SK-N-SH treated with all-trans-retinoic acid at 6 μM for 48 hours (cell line): ENCODE data around the gene P2RX3.

Source experiments
- ATAC-seq: fragments of 200-7000 bp; cut with Tn5 transposase; 3 replicates; pipeline ENCODE4 v1.9.1; 2020; ENCODE audit warnings: mild to moderate bottlenecking, moderate library complexity
- ARNTL ChIP-seq: fragments of 450-650 bp; formaldehyde crosslinking; IDR thresholded peaks from 2 replicates; pipeline ENCODE4 v1.5.0; 2020; ENCODE audit warnings: low read depth, mild to moderate bottlenecking, moderate library complexity, borderline replicate concordance
- BACH2 ChIP-seq: fragments of 250-450 bp; sonication (Bioruptor Pico); IDR thresholded peaks from 2 replicates; pipeline ENCODE4 v1.9.0; 2021; ENCODE audit warnings: mild to moderate bottlenecking, borderline replicate concordance
- CSDC2 ChIP-seq: fragments of 250-450 bp; sonication (Bioruptor Pico); IDR thresholded peaks from 2 replicates; pipeline ENCODE4 v1.5.0; 2020; ENCODE audit warnings: mild to moderate bottlenecking, moderate library complexity
- CSRNP3 ChIP-seq: fragments of 250-450 bp; sonication (Bioruptor Pico); IDR thresholded peaks from 2 replicates; pipeline ENCODE4 v1.5.1; 2021; ENCODE audit warnings: mild to moderate bottlenecking, moderate library complexity
- ESRRG ChIP-seq: fragments of 250-450 bp; sonication (Bioruptor Pico); IDR thresholded peaks from 2 replicates; pipeline ENCODE4 v1.6.1; 2021; ENCODE audit warnings: mild to moderate bottlenecking
- GLIS3 ChIP-seq: fragments of 250-450 bp; sonication (Bioruptor Pico); IDR thresholded peaks from 2 replicates; pipeline ENCODE4 v1.5.0; 2020; ENCODE audit warnings: mild to moderate bottlenecking, moderate library complexity
- ISL1 ChIP-seq: fragments of 250-450 bp; sonication (Bioruptor Pico); IDR thresholded peaks from 2 replicates; pipeline ENCODE4 v2.1.2; 2022; ENCODE audit warnings: mild to moderate bottlenecking, moderate library complexity
- OSR1 ChIP-seq: fragments of 250-450 bp; sonication (Bioruptor Pico); IDR thresholded peaks from 2 replicates; pipeline ENCODE4 v1.8.0; 2022; ENCODE audit warnings: moderate library complexity, mild to moderate bottlenecking, inconsistent platforms
- POU6F1 ChIP-seq: fragments of 250-450 bp; sonication (Bioruptor Pico); IDR thresholded peaks from 2 replicates; pipeline ENCODE4 v1.8.0; 2021; ENCODE audit warnings: low read depth, mild to moderate bottlenecking, moderate library complexity, borderline replicate concordance
- PPARA ChIP-seq: fragments of 250-450 bp; sonication (Bioruptor Pico); IDR thresholded peaks from 2 replicates; pipeline ENCODE4 v1.5.0; 2020; ENCODE audit warnings: mild to moderate bottlenecking, borderline replicate concordance
- RARB ChIP-seq: fragments of 250-450 bp; sonication (Bioruptor Pico); IDR thresholded peaks from 2 replicates; pipeline ENCODE4 v1.8.0; 2021; ENCODE audit warnings: mild to moderate bottlenecking, moderate library complexity
- SNAI2 ChIP-seq: fragments of 250-450 bp; sonication (Bioruptor Pico); IDR thresholded peaks from 2 replicates; pipeline ENCODE4 v1.5.0; 2020; ENCODE audit warnings: mild to moderate bottlenecking, moderate library complexity
- TCF4 ChIP-seq: fragments of 250-450 bp; sonication (Bioruptor Pico); IDR thresholded peaks from 2 replicates; pipeline ENCODE4 v1.8.0; 2021; ENCODE audit warnings: mild to moderate bottlenecking, moderate library complexity, borderline replicate concordance
- TOX ChIP-seq: fragments of 250-450 bp; sonication (Bioruptor Pico); IDR thresholded peaks from 2 replicates; pipeline ENCODE4 v1.8.0; 2021; ENCODE audit warnings: mild to moderate bottlenecking, moderate library complexity, borderline replicate concordance
- ZC3H10 ChIP-seq: fragments of 250-450 bp; sonication (Bioruptor Pico); IDR thresholded peaks from 2 replicates; pipeline ENCODE4 v1.5.1; 2021; ENCODE audit warnings: mild to moderate bottlenecking, moderate library complexity
- ZFP3 ChIP-seq: fragments of 250-450 bp; sonication (Bioruptor Pico); IDR thresholded peaks from 2 replicates; pipeline ENCODE4 v1.5.0; 2020; ENCODE audit warnings: mild to moderate bottlenecking, moderate library complexity
- ZFP30 ChIP-seq: fragments of 450-650 bp; formaldehyde crosslinking; IDR thresholded peaks from 2 replicates; pipeline ENCODE4 v1.5.0; 2022; ENCODE audit warnings: mild to moderate bottlenecking, moderate library complexity
- ZNF70 ChIP-seq: fragments of 450-650 bp; formaldehyde crosslinking; IDR thresholded peaks from 2 replicates; pipeline ENCODE4 v1.5.0; 2020; ENCODE audit warnings: mild to moderate bottlenecking, moderate library complexity
- ZNF8 ChIP-seq: fragments of 450-650 bp; formaldehyde crosslinking; IDR thresholded peaks from 2 replicates; pipeline ENCODE4 v1.5.0; 2020; ENCODE audit warnings: mild to moderate bottlenecking, moderate library complexity
- TF ChIP-seq, protein P1 (sequence below): fragments of 250-450 bp; sonication (Bioruptor Pico); IDR thresholded peaks from 2 replicates; pipeline ENCODE4 v1.8.0; 2020; ENCODE audit warnings: mild to moderate bottlenecking, moderate library complexity, borderline replicate concordance

Gene P2RX3

DNA sequence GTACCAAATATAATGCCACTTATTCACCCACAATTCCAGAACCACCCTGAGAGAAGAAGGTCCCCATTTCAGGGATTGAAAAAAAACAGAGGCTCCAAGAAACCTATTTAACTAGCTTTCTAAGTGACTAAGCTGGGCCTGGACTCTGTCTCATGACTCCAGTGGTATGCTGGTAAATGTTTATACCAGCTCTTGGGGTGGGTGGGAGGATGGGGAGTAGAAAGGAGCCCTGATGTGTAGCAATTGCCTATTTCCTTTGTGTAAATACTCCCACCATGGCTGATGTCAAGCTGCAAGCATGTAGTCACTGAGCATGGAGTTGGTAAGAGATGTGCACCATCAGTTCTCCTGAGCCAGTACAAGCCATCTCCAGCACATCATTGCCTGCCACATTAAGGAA lies 40.0 kb downstream of the P2RX3 start:
- ATAC-seq, result no peak
- TF ChIP-seq, protein P1, sequence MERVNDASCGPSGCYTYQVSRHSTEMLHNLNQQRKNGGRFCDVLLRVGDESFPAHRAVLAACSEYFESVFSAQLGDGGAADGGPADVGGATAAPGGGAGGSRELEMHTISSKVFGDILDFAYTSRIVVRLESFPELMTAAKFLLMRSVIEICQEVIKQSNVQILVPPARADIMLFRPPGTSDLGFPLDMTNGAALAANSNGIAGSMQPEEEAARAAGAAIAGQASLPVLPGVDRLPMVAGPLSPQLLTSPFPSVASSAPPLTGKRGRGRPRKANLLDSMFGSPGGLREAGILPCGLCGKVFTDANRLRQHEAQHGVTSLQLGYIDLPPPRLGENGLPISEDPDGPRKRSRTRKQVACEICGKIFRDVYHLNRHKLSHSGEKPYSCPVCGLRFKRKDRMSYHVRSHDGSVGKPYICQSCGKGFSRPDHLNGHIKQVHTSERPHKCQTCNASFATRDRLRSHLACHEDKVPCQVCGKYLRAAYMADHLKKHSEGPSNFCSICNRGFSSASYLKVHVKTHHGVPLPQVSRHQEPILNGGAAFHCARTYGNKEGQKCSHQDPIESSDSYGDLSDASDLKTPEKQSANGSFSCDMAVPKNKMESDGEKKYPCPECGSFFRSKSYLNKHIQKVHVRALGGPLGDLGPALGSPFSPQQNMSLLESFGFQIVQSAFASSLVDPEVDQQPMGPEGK (CRISPR knock-in tag), result no peak
- TF ChIP-seq POU6F1 (no peak), RARB (CRISPR knock-in tag) (no peak), SNAI2 (CRISPR knock-in tag) (no peak), PPARA (CRISPR knock-in tag) (no peak), ZFP3 (CRISPR knock-in tag) (no peak), ISL1 (CRISPR knock-in tag) (no peak), TOX (no peak)

DNA sequence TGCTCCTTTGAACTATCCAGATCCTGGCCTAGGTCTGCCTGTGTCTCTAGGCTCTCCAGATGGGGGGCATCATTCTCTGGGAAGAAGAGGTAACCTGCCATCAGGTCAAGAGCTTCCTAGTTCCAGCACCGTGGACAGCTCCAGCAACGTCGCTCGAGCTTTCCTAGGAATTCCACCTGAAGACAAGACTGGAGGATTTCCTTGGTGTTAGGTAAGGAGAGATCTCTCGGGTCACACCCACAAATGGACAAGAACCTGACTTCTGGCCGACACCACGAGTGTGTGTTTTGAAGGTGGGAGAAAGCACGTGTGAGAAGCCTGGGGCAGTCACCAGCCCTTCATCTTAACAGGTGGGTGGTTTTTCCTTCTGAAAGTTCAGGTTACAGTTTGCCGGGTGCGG lies 41.6 kb downstream of the P2RX3 start:
- TF ChIP-seq, protein P1 (CRISPR knock-in tag), result no peak
- no peak for TF ChIP-seq ARNTL
- no peak for TF ChIP-seq PPARA (CRISPR knock-in tag)
- no peak for TF ChIP-seq TCF4 (CRISPR knock-in tag)
- no peak for TF ChIP-seq OSR1 (CRISPR knock-in tag)
- ATAC-seq, result no peak

- no peak for TF ChIP-seq ISL1 (CRISPR knock-in tag)
- no peak for TF ChIP-seq PPARA (CRISPR knock-in tag)
- TF ChIP-seq ZNF8 (CRISPR knock-in tag), result no peak
- TF ChIP-seq SNAI2 (CRISPR knock-in tag), result no peak
- TF ChIP-seq ZNF70, result no peak
- TF ChIP-seq, protein P1 (CRISPR knock-in tag), result no peak
- TF ChIP-seq TOX, result no peak
- no peak for TF ChIP-seq GLIS3
- no peak for TF ChIP-seq ZC3H10 (CRISPR knock-in tag)
- no peak for ATAC-seq
Measured at GRCh38 chr11:57380975-57381374, 42.8 kb downstream of the P2RX3 start, which contains the start of gene PRG3. Gene PRG3, minus strand, starts transcription at chr11:57381150. Its CDS starts 442 bp downstream, at chr11:57380708.

- TF ChIP-seq PPARA (CRISPR knock-in tag) (no peak), ESRRG (CRISPR knock-in tag) (no peak), OSR1 (CRISPR knock-in tag) (no peak)
- ATAC-seq, result no peak
Measured at GRCh38 chr11:57386178-57386940, 48.2 kb downstream of the P2RX3 start.

DNA sequence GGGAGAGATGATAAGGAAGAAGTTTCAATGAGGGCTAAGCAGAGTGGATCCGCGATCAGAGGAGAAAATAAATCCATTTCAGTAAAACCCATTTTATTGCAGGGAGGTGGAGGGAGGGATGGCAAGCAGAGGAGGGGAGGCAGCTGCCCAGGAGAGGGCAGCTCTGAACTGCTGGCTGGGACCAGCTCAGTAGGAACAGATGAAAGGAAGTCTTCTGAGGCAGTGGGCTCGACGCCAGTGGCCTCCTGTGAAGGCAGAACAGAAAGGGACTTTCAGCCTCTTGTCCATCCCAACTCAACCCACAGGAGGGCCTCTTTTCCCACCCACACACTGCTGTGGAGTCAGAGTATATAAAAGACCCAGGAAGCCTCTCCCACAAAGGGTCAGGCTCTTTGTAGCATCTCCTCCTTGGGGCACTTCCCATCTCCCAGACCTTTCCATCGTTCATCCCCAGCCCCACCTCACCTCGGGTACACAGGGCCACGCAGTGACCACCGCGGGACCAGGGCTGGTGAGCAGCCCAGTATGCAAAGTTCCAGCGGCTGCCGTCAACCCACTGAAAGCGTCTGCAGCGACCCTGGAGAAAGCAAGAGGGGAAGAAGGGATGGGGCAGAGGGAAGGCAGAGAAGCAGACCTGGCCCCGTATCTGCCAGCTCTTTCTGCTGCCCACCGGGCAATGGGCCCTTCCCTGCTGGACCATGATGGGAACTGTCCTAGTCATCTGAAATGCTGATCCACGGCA lies 49.3 kb downstream of the P2RX3 start:
- TF ChIP-seq CSDC2 (no peak), ZFP30 (CRISPR knock-in tag) (no peak), TCF4 (CRISPR knock-in tag) (no peak), ISL1 (CRISPR knock-in tag) (no peak), ZFP3 (CRISPR knock-in tag) (no peak), ARNTL (no peak), BACH2 (no peak), POU6F1 (no peak), TOX (no peak), ZNF70 (no peak), GLIS3 (no peak), CSRNP3 (CRISPR knock-in tag) (no peak), PPARA (CRISPR knock-in tag) (no peak)
- no peak for ATAC-seq
